Measurements from ENCODE around the gene RMND1.

DNA sequence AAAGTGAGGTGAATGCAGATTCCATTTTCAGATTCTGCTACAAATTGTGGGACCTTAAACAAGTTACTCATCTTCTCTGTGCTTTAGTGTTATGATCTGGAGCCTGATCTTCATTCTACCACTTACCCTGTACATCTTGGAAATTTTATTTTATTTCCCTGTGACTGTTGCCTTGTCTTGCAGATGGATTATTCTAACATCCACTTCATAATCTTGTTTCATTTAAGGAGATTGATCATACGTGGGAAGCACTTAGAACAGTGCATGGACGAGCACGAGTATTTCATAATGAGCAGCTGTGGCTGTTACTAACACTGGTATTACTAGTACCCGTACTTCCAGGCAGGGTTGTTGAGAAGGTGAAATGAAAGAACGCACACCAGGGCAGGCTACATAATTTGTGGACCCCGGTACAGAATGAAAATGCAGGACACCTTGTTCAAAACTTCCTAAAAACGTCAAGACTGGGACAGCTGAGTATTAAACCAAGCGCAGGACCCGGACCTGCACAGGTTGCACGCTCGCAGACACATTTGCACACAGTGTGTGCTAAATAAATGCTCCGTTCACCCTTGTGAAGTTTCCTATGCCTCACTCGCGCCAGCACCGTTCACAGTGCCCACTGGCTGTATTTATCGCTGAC, 41.4 kb upstream of the RMND1 start:
- TF ChIP-seq, protein P1, sequence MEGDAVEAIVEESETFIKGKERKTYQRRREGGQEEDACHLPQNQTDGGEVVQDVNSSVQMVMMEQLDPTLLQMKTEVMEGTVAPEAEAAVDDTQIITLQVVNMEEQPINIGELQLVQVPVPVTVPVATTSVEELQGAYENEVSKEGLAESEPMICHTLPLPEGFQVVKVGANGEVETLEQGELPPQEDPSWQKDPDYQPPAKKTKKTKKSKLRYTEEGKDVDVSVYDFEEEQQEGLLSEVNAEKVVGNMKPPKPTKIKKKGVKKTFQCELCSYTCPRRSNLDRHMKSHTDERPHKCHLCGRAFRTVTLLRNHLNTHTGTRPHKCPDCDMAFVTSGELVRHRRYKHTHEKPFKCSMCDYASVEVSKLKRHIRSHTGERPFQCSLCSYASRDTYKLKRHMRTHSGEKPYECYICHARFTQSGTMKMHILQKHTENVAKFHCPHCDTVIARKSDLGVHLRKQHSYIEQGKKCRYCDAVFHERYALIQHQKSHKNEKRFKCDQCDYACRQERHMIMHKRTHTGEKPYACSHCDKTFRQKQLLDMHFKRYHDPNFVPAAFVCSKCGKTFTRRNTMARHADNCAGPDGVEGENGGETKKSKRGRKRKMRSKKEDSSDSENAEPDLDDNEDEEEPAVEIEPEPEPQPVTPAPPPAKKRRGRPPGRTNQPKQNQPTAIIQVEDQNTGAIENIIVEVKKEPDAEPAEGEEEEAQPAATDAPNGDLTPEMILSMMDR (IDR thresholded peaks at IDR 0.05; ENCODE audit: poor library complexity, severe bottlenecking): no peak
- no peak for TF ChIP-seq MXI1 (conservative IDR thresholded peaks at IDR 0.05; ENCODE audit: poor library complexity, severe bottlenecking)
- TF ChIP-seq POLR2AphosphoS5 (IDR thresholded peaks at IDR 0.05): no peak
- TF ChIP-seq SMC3 (conservative IDR thresholded peaks at IDR 0.05; ENCODE audit: poor library complexity): no peak
- TF ChIP-seq, protein P2, sequence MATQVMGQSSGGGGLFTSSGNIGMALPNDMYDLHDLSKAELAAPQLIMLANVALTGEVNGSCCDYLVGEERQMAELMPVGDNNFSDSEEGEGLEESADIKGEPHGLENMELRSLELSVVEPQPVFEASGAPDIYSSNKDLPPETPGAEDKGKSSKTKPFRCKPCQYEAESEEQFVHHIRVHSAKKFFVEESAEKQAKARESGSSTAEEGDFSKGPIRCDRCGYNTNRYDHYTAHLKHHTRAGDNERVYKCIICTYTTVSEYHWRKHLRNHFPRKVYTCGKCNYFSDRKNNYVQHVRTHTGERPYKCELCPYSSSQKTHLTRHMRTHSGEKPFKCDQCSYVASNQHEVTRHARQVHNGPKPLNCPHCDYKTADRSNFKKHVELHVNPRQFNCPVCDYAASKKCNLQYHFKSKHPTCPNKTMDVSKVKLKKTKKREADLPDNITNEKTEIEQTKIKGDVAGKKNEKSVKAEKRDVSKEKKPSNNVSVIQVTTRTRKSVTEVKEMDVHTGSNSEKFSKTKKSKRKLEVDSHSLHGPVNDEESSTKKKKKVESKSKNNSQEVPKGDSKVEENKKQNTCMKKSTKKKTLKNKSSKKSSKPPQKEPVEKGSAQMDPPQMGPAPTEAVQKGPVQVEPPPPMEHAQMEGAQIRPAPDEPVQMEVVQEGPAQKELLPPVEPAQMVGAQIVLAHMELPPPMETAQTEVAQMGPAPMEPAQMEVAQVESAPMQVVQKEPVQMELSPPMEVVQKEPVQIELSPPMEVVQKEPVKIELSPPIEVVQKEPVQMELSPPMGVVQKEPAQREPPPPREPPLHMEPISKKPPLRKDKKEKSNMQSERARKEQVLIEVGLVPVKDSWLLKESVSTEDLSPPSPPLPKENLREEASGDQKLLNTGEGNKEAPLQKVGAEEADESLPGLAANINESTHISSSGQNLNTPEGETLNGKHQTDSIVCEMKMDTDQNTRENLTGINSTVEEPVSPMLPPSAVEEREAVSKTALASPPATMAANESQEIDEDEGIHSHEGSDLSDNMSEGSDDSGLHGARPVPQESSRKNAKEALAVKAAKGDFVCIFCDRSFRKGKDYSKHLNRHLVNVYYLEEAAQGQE (IDR thresholded peaks at IDR 0.05; ENCODE audit: borderline replicate concordance): no peak
- no peak for TF ChIP-seq EP300 (conservative IDR thresholded peaks at IDR 0.05; ENCODE audit: poor library complexity, severe bottlenecking)
- TF ChIP-seq EZH2 (IDR thresholded peaks at IDR 0.05; ENCODE audit: borderline replicate concordance, insufficient read depth, low read length, poor library complexity, severe bottlenecking): no peak
